CD4-positive, alpha-beta memory T cell (primary cell): ENCODE results near the gene KIRREL3. TPM values are rescaled to one million over a fixed set of nuclear protein-coding genes. Genes with fewer than 3 reads are reported as not detected.

Experiments used
- CTCF ChIA-PET: fragments of 350-600 bp; sonication (Branson Sonifier 250); formaldehyde crosslinking; loops from one replicate; lab custom pipeline; 2021; ENCODE audit warnings: inconsistent platforms; ENCODE audit not compliant: partially characterized antibody; lab: Charles Lee
- POLR2A ChIA-PET: fragments of 350-600 bp; sonication (Branson Sonifier 250); formaldehyde crosslinking; loops from one replicate; lab custom pipeline; 2021; ENCODE audit not compliant: partially characterized antibody; lab: Charles Lee
- DNase-seq, 5 donors: peaks; one replicate each; pipeline versions ENCODE4 v3.0.0 to v3.0.0-alpha.2; 2020 to 2022; ENCODE audit warnings: mixed read lengths in 1 of 5
- H3K27ac ChIP-seq: one replicate; pipeline ENCODE4 v1.7.0; 2013; ENCODE audit warnings: low read depth, low read length
- H3K27me3 ChIP-seq: 2 replicates; pipeline ENCODE4 v1.7.0; 2013; ENCODE audit warnings: mild to moderate bottlenecking, low read length, moderate library complexity; ENCODE audit not compliant: insufficient read depth
- H3K36me3 ChIP-seq: 2 replicates; pipeline ENCODE4 v1.7.0; 2013; ENCODE audit warnings: mild to moderate bottlenecking, low read length, moderate library complexity; ENCODE audit not compliant: insufficient read depth
- H3K4me1 ChIP-seq: 2 replicates; pipeline ENCODE4 v1.7.0; 2013; ENCODE audit warnings: mild to moderate bottlenecking, low read length, moderate library complexity; ENCODE audit not compliant: insufficient read depth
- H3K4me3 ChIP-seq, 2 donors: one replicate each; pipeline ENCODE4 v1.7.0; 2013; ENCODE audit warnings: low read length in 2 of 2, mild to moderate bottlenecking in 1 of 2
- H3K9me3 ChIP-seq, 2 donors: one replicate each; pipeline ENCODE4 v1.7.0; 2013; ENCODE audit warnings: low read length in 2 of 2, control low read depth in 1 of 2; ENCODE audit not compliant: control insufficient read depth in 1 of 2
- H3K27ac Mint-ChIP-seq, 7 donors: one replicate each; pipeline ENCODE4 v1.8.0; 2020 to 2021; ENCODE audit warnings: mixed read lengths in 7 of 7, mild to moderate bottlenecking in 6 of 7, inconsistent platforms in 3 of 7, moderate library complexity in 3 of 7
- H3K27me3 Mint-ChIP-seq, 2 donors: one replicate each; pipeline ENCODE4 v1.8.0; 2020 to 2021; ENCODE audit warnings: mixed read lengths in 2 of 2
- H3K36me3 Mint-ChIP-seq, 2 donors: one replicate each; pipeline ENCODE4 v1.8.0; 2020 to 2021; ENCODE audit warnings: mixed read lengths in 2 of 2, inconsistent platforms in 1 of 2, mild to moderate bottlenecking in 1 of 2
- H3K4me1 Mint-ChIP-seq, 4 donors: one replicate each; pipeline ENCODE4 v1.8.0; 2020 to 2021; ENCODE audit warnings: mixed read lengths in 4 of 4, mild to moderate bottlenecking in 1 of 4
- H3K4me3 Mint-ChIP-seq, 8 donors: one replicate each; pipeline ENCODE4 v1.8.0; 2020 to 2021; ENCODE audit warnings: mixed read lengths in 8 of 8, mild to moderate bottlenecking in 7 of 8, moderate library complexity in 6 of 8, inconsistent platforms in 3 of 8
- H3K9me3 Mint-ChIP-seq, 8 donors: one replicate each; pipeline ENCODE4 v1.8.0; 2020 to 2021; ENCODE audit warnings: mixed read lengths in 8 of 8, mild to moderate bottlenecking in 5 of 8, inconsistent platforms in 3 of 8, moderate library complexity in 1 of 8
- intact Hi-C: fragments of 100-400 bp; cut with micrococcal nuclease; formaldehyde crosslinking; loops from one replicate; pipeline ENCODE4 v1.15.1; 2023
- polyA plus RNA-seq, 2 donors: library from polyadenylated mRNA; unstranded; fragments of 300-500 nt; fragmentation: Illumina TruSeq; gene quantifications; one replicate each; pipeline ENCODE4 v1.2.3, GENCODE V29; 2021
- total RNA-seq, 2 experiments: library from RNA; stranded (reverse); gene quantifications; one replicate each; pipeline ENCODE4 v1.2.3, GENCODE V29; 2021

The KIRREL3 gene
- total and polyA plus RNA-seq, 4 experiments from 2014 or later: not detected

GRCh38 chr11:126612671-126613070 is 387.9 kb downstream of the KIRREL3 start:
- DNase-seq: no peak
- H3K27me3 ChIP-seq: no peaks in the 10 kb centered on the region
- Mint-ChIP-seq H3K4me1 (no peaks in the 10 kb centered on the region), H3K27ac (no peak overlapping the region), H3K27me3 (peaks cover 4 to 7% of the 10 kb centered on the region in 2 donors), H3K4me3 (no peak overlapping the region), H3K9me3 (peaks cover 0 to 2% (median 0%) of the 10 kb centered on the region in 8 donors), H3K36me3 (no peaks in the 10 kb centered on the region)
- no peaks in the 10 kb centered on the region for H3K36me3 ChIP-seq
- no peak overlapping the region for H3K27ac ChIP-seq
- intact Hi-C loops: no loop called here
- POLR2A ChIA-PET: no interaction called here
- no peaks in the 10 kb centered on the region for H3K4me1 ChIP-seq
- CTCF ChIA-PET: no interaction called here
- H3K9me3 ChIP-seq: no peaks in the 10 kb centered on the region
- no peak overlapping the region for H3K4me3 ChIP-seq

GRCh38 chr11:126611438-126611837 is 389.1 kb downstream of the KIRREL3 start:
- no peaks in the 10 kb centered on the region for H3K4me1 ChIP-seq
- no peaks in the 10 kb centered on the region for H3K36me3 Mint-ChIP-seq
- H3K27me3 Mint-ChIP-seq: peaks cover 9 to 11% of the 10 kb centered on the region in 2 donors
- no peak overlapping the region for H3K27ac Mint-ChIP-seq
- no peaks in the 10 kb centered on the region for H3K9me3 ChIP-seq
- H3K27me3 ChIP-seq: no peaks in the 10 kb centered on the region
- H3K9me3 Mint-ChIP-seq: peaks cover 0 to 1% (median 0%) of the 10 kb centered on the region in 8 donors
- H3K4me3 Mint-ChIP-seq: no peak overlapping the region
- intact Hi-C loops: no loop called here
- ChIA-PET POLR2A (no interaction called here), CTCF (no interaction called here)
- no peak overlapping the region for H3K4me3 ChIP-seq
- peaks cover 0 to 5% (median 0%) of the 10 kb centered on the region in 4 donors for H3K4me1 Mint-ChIP-seq
- H3K27ac ChIP-seq: no peak overlapping the region
- no peaks in the 10 kb centered on the region for H3K36me3 ChIP-seq
- no peak for DNase-seq

- Mint-ChIP-seq H3K27ac (peak overlapping the region in 1 of 7 donors; percentile 4), H3K4me3 (no peak overlapping the region), H3K9me3 (no peaks in the 10 kb centered on the region), H3K4me1 (peaks cover 0 to 5% (median 0%) of the 10 kb centered on the region in 4 donors), H3K36me3 (no peaks in the 10 kb centered on the region), H3K27me3 (peaks cover 14 to 18% of the 10 kb centered on the region in 2 donors)
- Histone ChIP-seq H3K36me3 (no peaks in the 10 kb centered on the region), H3K9me3 (no peaks in the 10 kb centered on the region), H3K4me3 (no peak overlapping the region), H3K27me3 (no peaks in the 10 kb centered on the region), H3K4me1 (no peaks in the 10 kb centered on the region), H3K27ac (no peak overlapping the region)
- ChIA-PET CTCF (no interaction called here), POLR2A (no interaction called here)
- DNase-seq: no peak
- intact Hi-C loops: no loop called here
Measured at GRCh38 chr11:126608658-126609057, 391.9 kb downstream of the KIRREL3 start.

- Mint-ChIP-seq H3K27me3 (peaks cover 14 to 18% of the 10 kb centered on the region in 2 donors), H3K4me1 (peaks cover 0 to 5% (median 0%) of the 10 kb centered on the region in 4 donors), H3K36me3 (no peaks in the 10 kb centered on the region), H3K27ac (no peak overlapping the region), H3K9me3 (no peaks in the 10 kb centered on the region), H3K4me3 (no peak overlapping the region)
- DNase-seq: no peak
- POLR2A ChIA-PET: no interaction called here
- intact Hi-C loops: no loop called here
- no peaks in the 10 kb centered on the region for H3K9me3 ChIP-seq
- no peak overlapping the region for H3K27ac ChIP-seq
- CTCF ChIA-PET: no interaction called here
- H3K27me3 ChIP-seq: no peaks in the 10 kb centered on the region
- H3K4me1 ChIP-seq: no peaks in the 10 kb centered on the region
- no peak overlapping the region for H3K4me3 ChIP-seq
- no peaks in the 10 kb centered on the region for H3K36me3 ChIP-seq
Measured at GRCh38 chr11:126607776-126608541, 392.6 kb downstream of the KIRREL3 start.

GRCh38 chr11:126607374-126607773 is 393.2 kb downstream of the KIRREL3 start:
- peaks cover 0 to 5% (median 0%) of the 10 kb centered on the region in 4 donors for H3K4me1 Mint-ChIP-seq
- no peaks in the 10 kb centered on the region for H3K27me3 ChIP-seq
- no peaks in the 10 kb centered on the region for H3K36me3 Mint-ChIP-seq
- H3K9me3 Mint-ChIP-seq: no peaks in the 10 kb centered on the region
- no peak overlapping the region for H3K4me3 ChIP-seq
- DNase-seq: no peak
- H3K27ac ChIP-seq: no peak overlapping the region
- H3K27ac Mint-ChIP-seq: no peak overlapping the region
- no peaks in the 10 kb centered on the region for H3K9me3 ChIP-seq
- no peaks in the 10 kb centered on the region for H3K4me1 ChIP-seq
- H3K27me3 Mint-ChIP-seq: peaks cover 17 to 21% of the 10 kb centered on the region in 2 donors
- POLR2A ChIA-PET: no interaction called here
- H3K36me3 ChIP-seq: no peaks in the 10 kb centered on the region
- intact Hi-C loops: no loop called here
- H3K4me3 Mint-ChIP-seq: no peak overlapping the region
- CTCF ChIA-PET: no interaction called here

- intact Hi-C loops: no loop called here
- Mint-ChIP-seq H3K36me3 (no peaks in the 10 kb centered on the region), H3K9me3 (no peaks in the 10 kb centered on the region), H3K27me3 (peaks cover 21 to 27% of the 10 kb centered on the region in 2 donors), H3K4me1 (peaks cover 0 to 5% (median 0%) of the 10 kb centered on the region in 4 donors), H3K27ac (no peak overlapping the region), H3K4me3 (no peak overlapping the region)
- Histone ChIP-seq H3K9me3 (no peaks in the 10 kb centered on the region), H3K4me3 (no peak overlapping the region), H3K27me3 (peaks cover 4% of the 10 kb centered on the region), H3K27ac (no peak overlapping the region), H3K4me1 (no peaks in the 10 kb centered on the region), H3K36me3 (no peaks in the 10 kb centered on the region)
- ChIA-PET POLR2A (no interaction called here), CTCF (no interaction called here)
- no peak for DNase-seq
Measured at GRCh38 chr11:126606484-126606883, 394.1 kb downstream of the KIRREL3 start.

GRCh38 chr11:126604461-126604860 is 396.1 kb downstream of the KIRREL3 start:
- H3K4me1 ChIP-seq: no peaks in the 10 kb centered on the region
- H3K4me1 Mint-ChIP-seq: peaks cover 0 to 5% (median 0%) of the 10 kb centered on the region in 4 donors
- H3K36me3 ChIP-seq: no peaks in the 10 kb centered on the region
- CTCF ChIA-PET: no interaction called here
- no peak overlapping the region for H3K4me3 Mint-ChIP-seq
- POLR2A ChIA-PET: no interaction called here
- no peak for DNase-seq
- peaks cover 4% of the 10 kb centered on the region for H3K27me3 ChIP-seq
- no peaks in the 10 kb centered on the region for H3K36me3 Mint-ChIP-seq
- intact Hi-C loops: no loop called here
- peaks cover 21 to 28% of the 10 kb centered on the region in 2 donors for H3K27me3 Mint-ChIP-seq
- H3K27ac Mint-ChIP-seq: no peak overlapping the region
- no peaks in the 10 kb centered on the region for H3K9me3 ChIP-seq
- H3K27ac ChIP-seq: no peak overlapping the region
- H3K4me3 ChIP-seq: no peak overlapping the region
- peaks cover 0 to 3% (median 0%) of the 10 kb centered on the region in 8 donors for H3K9me3 Mint-ChIP-seq
